Anterior cingulate cortex (tissue), 58 donors: Measurements from ENCODE around the gene HMX1.

Experiments used
- DNase-seq, 58 donors: peaks; one replicate each; lab custom pipeline; 2025; lab: John Stamatoyannopoulos, UW

Gene HMX1

GRCh38 chr4:8870647-8871416 is 807 bp downstream of the HMX1 start:
- DNase-seq, result no peak

GRCh38 chr4:8869898-8870646 is 1.6 kb downstream of the HMX1 start:
- no peak for DNase-seq

GRCh38 chr4:8869002-8869897 is 2.4 kb downstream of the HMX1 start:
- DNase-seq, result no peak

DNA sequence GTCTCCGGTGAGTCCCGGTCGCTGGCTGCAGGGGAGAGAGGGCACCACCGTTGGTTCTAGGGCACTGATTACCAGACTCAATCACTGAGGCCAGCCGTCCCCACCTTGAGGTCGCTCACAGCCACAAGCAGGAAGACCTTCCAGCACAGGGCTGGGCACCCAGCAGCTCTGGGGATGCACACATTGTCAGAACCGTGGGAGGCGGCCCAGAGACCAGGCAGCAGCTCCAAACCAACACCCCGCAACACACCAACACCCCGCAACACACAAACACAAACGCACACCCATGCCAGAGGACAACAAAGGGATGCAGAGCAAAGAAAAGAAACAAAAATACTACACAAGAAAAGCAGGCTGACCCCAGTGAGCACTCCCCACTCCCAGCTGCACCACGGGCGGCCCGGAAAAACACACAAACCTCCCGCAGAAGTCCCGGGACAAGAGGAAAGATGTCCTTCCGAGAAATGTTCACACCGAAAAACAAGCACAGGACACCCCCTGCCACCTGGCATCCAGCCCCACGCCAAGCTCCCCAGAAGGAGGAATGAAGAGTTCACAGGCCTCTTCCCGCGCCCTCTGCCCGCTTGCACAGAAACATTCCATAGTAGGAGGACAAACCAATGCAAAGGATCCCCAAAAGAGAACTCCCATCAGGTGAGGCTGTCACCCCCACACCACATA is 3.2 kb downstream of the HMX1 start:
- DNase-seq, result no peak

GRCh38 chr4:8867624-8868320 is 3.9 kb downstream of the HMX1 start:
- DNase-seq, result no peak

DNA sequence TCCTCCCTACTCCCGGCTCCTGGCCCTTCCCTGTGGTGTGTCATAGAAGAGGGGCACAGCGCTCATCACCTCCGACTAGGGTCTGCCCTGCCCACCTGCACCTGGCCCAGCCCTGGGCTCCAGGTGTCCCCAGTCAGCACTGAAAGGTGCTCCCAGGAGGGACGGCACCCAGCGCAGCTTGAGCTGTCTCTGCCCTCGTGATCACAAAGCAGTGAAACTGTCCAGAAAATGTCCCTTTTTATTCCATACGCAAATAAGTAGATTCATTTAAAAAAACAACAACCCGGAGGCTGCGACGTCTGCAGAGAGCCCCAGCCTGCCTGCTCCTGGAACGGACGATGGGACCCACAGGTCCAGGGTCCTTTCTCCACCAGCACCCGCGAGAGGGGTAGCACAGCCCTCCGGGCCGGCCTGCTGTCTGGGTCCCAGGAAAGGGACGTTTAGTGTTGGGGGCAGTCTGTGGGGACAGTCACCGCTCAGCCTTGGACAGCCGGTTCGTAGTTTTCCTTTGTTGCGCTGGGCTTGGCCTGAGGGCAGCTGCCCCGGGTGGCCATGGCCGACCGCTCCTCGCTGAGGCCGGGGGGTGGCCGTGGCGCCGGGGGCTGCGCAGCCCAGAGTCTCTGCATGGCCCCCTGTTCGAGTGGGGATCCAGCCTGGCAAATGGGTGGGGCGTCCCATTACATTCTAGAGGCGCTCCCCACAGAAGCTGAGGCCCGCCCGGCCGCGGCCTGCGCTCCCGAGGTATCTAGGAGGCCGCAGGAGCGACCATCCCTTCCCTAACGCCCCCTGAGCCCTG is 4.6 kb downstream of the HMX1 start:
- DNase-seq, result no peak

GRCh38 chr4:8866421-8866820 is 5.2 kb downstream of the HMX1 start:
- DNase-seq, result no peak

- no peak for DNase-seq
Observed at GRCh38 chr4:8865681-8866310, 5.8 kb downstream of the HMX1 start.

- DNase-seq, result no peak
Observed at GRCh38 chr4:8864912-8865680, 6.5 kb downstream of the HMX1 start.

- no peak for DNase-seq
Observed at GRCh38 chr4:8863686-8864682, 7.7 kb downstream of the HMX1 start.

DNA sequence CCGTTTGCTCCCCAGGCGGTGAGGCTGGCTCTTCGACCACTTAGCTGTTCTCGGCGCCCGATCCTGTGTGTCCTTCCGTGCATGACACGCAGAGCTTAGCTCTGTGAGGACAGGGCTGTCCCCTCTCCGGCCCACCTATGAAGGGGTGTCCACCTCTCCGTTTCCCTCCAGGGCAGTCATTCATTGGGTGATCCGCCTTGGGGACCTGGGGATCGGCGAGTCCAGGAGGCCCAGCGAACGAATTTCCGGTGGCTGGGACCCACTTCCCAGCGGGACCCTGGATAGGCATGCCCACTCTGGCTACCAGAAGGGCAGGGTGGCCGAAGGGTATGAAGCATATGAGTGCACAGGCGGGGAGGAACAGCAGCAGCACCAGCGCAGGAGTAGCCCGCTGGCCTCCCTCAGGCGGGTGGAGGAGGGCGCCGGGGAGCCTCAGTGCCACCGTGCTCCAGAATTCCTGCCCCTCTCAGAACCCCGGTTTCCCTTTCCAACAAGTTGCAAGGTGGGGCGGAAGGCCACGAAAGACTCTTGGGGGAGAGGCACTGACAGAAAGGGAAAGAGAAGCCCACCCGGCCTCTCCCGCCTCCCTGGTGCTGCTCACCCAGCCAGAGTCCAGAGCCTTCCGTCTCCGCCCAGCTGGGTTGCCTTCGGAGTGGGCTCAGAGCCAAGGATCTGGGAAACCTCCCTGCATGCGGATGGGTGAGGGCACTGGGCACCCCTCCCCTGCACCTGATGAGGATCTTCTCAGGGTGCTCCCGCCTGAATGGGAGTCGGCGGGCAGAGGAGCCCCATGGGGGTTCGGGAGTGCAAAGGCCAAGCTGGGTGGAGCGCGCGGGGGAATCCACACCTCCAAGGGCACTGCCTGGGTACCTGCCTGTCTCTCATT is 8.6 kb downstream of the HMX1 start:
- DNase-seq, result no peak

DNA sequence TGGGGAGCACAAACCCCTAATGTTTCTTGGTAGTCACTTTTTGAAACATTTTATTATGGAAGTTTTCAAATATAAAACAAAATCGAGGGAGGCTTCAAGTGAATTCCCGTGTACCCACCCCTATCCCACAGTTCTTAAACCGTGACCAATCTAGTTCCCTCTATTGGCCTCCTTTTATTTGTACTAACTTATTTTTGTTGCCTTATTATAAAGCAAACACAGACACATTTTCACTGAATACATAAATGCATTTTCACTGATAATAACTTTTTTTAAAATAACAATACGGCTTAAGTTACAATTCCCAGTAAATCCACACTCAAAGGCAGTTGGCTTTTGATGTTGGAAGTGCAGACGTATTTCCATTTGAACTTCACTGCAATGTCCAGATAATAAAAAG is 9.3 kb downstream of the HMX1 start:
- no peak for DNase-seq

DNA sequence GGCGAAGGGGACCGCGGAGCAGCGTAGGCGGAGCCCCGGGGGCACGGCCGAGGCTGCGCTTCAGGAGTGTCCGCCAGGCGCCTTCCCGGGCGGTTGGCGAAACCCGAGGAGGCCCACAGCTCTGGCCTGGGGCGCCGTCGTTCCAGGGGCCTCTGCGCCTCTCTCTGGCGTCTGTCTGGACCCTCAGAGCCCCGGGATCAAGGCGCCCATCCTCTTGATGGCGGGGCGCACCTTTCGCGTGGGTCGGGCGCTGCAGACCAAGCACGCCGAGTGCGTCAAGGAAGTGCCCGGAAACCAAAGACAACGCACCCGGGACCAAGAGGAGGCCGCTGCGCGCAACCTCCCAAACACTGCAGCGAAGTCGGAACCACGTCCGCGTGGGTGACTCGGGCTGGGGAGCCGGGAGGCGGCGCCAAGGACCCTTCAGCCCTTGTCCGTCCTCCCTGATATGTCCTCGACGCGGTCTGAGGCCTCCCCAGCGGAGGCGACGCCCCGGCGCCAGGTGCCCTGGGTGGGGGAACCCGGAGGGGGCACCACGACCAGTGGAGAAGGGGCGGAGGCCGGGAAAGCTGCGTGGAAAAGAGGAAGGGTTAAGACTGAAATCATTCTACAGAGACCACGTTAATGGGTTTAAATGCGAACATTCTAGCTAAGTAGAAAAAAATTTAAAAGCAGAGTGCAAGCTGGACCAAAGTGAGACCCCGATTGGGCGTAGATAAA is 9.9 kb downstream of the HMX1 start:
- DNase-seq, result no peak

DNA sequence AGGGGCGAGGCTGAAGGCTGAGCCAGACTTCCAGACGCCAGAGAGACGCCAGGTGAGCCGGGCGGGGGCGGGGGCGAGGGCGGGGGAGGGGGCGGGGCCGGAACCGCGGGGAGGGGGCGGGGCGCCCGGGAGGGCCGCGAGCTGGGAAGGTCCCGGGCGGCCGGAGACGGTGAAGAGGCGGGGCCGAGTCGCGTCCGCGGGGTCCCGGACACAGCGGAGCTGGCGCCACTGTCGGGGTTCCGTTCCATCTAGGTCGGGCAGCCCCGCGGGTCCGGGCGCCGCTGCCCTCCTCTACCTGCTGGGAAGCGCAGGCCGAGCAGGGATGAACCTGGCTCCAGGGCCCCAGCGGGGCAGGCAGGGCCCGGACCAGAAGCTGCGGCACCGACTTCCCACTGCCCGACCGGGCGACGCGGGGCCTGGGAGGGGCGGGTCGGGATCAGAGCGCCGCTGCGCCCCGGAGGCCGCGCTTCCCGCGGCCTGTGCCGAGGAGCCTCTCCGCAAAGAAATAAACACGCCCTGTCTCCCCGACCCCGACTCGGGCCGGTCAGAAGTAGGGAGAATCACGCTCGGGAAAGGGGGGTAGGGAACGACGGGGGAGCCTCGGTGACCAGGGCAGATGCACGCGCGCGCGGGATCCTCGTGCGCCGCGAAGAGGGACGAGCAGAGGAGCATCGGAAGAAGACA is 10.6 kb downstream of the HMX1 start:
- DNase-seq, result no peak
